Breast epithelium (tissue), 3 donors: ENCODE results near the gene ZNF723.
"Not testable (repeated sequence)": the region's sequence is repeated elsewhere in the genome, so short reads cannot be mapped to it uniquely, and the experiment has no call there.

Source experiments
- POLR2AphosphoS5 ChIP-seq, 3 donors: sonication (generic); formaldehyde crosslinking; IDR thresholded peaks; one replicate each; pipeline ENCODE4 v1.6.1; 2017; ENCODE audit warnings: antibody characterized with exemption in 3 of 3
- TF ChIP-seq, protein P1 (sequence below), 3 donors: fragments of 450-650 bp; IDR thresholded peaks; one replicate each; pipeline ENCODE4 v1.5.1; 2016 to 2017; ENCODE audit warnings: antibody characterized with exemption in 3 of 3, mild to moderate bottlenecking in 3 of 3, moderate library complexity in 3 of 3

- TF ChIP-seq, protein P1, sequence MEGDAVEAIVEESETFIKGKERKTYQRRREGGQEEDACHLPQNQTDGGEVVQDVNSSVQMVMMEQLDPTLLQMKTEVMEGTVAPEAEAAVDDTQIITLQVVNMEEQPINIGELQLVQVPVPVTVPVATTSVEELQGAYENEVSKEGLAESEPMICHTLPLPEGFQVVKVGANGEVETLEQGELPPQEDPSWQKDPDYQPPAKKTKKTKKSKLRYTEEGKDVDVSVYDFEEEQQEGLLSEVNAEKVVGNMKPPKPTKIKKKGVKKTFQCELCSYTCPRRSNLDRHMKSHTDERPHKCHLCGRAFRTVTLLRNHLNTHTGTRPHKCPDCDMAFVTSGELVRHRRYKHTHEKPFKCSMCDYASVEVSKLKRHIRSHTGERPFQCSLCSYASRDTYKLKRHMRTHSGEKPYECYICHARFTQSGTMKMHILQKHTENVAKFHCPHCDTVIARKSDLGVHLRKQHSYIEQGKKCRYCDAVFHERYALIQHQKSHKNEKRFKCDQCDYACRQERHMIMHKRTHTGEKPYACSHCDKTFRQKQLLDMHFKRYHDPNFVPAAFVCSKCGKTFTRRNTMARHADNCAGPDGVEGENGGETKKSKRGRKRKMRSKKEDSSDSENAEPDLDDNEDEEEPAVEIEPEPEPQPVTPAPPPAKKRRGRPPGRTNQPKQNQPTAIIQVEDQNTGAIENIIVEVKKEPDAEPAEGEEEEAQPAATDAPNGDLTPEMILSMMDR (IDR thresholded peaks at IDR 0.05), result not testable (repeated sequence)
- TF ChIP-seq POLR2AphosphoS5 (IDR thresholded peaks at IDR 0.05), result not testable (repeated sequence)
Observed at GRCh38 chr19:22792863-22793262, 39.2 kb upstream of the ZNF723 start.
